A673 (cell line): Measurements from ENCODE around the gene UNC13B. TPM values are rescaled to one million over a fixed set of nuclear protein-coding genes. Genes with fewer than 3 reads are reported as not detected.

ENCODE experiments used
- BruUV-seq: library from RNA; stranded (reverse); fragments of 400-500 nt; replicated peaks from 2 replicates; lab custom pipeline; 2021; lab: Mats Ljungman, UMichigan
- CTCF ChIA-PET: fragments of 300-600 bp; sonication (Branson Sonifier 250); formaldehyde crosslinking; loops from one replicate; lab custom pipeline; 2022; ENCODE audit warnings: antibody characterized with exemption; lab: Charles Lee
- POLR2A ChIA-PET: fragments of 300-600 bp; sonication (Branson Sonifier 250); formaldehyde crosslinking; loops from one replicate; lab custom pipeline; 2022; ENCODE audit warnings: antibody characterized with exemption; ENCODE audit not compliant: low non-redundant PET; lab: Charles Lee
- DNase-seq: peaks from one replicate; pipeline ENCODE4 v3.0.0-alpha.2; 2015; ENCODE audit warnings: low spot score
- H3K27ac ChIP-seq: fragments of 200-600 bp; sonication (generic); 2 replicates; pipeline ENCODE4 v1.5.1; 2016; ENCODE audit warnings: mixed run types, low read depth, mild to moderate bottlenecking, mixed read lengths, antibody characterized with exemption, low read length; ENCODE audit not compliant: poor library complexity, severe bottlenecking
- H3K27me3 ChIP-seq: fragments of 200-600 bp; sonication (generic); replicated peaks from 2 replicates; pipeline ENCODE4 v1.6.1; 2017; ENCODE audit warnings: mixed run types, low read depth, mild to moderate bottlenecking, mixed read lengths, antibody characterized with exemption, low read length; ENCODE audit not compliant: insufficient read depth, poor library complexity
- H3K36me3 ChIP-seq: fragments of 200-600 bp; sonication (generic); 2 replicates; pipeline ENCODE4 v1.6.1; 2016; ENCODE audit warnings: mixed run types, mild to moderate bottlenecking, mixed read lengths, antibody characterized with exemption, low read length; ENCODE audit not compliant: insufficient read depth, poor library complexity, severe bottlenecking
- H3K4me1 ChIP-seq: fragments of 200-600 bp; sonication (generic); 2 replicates; pipeline ENCODE4 v1.6.1; 2017; ENCODE audit warnings: mixed run types, mild to moderate bottlenecking, mixed read lengths, antibody characterized with exemption, low read length; ENCODE audit not compliant: insufficient read depth, poor library complexity, severe bottlenecking
- H3K4me3 ChIP-seq: fragments of 200-600 bp; sonication (generic); 2 replicates; pipeline ENCODE4 v1.5.1; 2016; ENCODE audit warnings: low read depth, mixed run types, mild to moderate bottlenecking, mixed read lengths, low read length; ENCODE audit not compliant: poor library complexity, severe bottlenecking
- H3K9me3 ChIP-seq: fragments of 200-600 bp; sonication (generic); 2 replicates; pipeline ENCODE4 v1.6.1; 2016; ENCODE audit warnings: mixed run types, low read depth, mild to moderate bottlenecking, mixed read lengths, antibody characterized with exemption, low read length; ENCODE audit not compliant: poor library complexity, severe bottlenecking
- CTCF ChIP-seq: fragments of 300-800, 200-600 bp; sonication (generic); conservative IDR thresholded peaks from 2 replicates; pipeline ENCODE4 v1.5.1; 2017; ENCODE audit warnings: low read depth, mild to moderate bottlenecking, antibody characterized with exemption, low read length, moderate library complexity, mixed read lengths
- EZH2 ChIP-seq: fragments of 200-600 bp; sonication (generic); IDR thresholded peaks from 2 replicates; pipeline ENCODE4 v1.6.1; 2017; ENCODE audit warnings: borderline replicate concordance, low read depth, mild to moderate bottlenecking, mixed read lengths, antibody characterized with exemption, low read length; ENCODE audit not compliant: poor library complexity, severe bottlenecking
- intact Hi-C: fragments of 100-400 bp; cut with micrococcal nuclease; formaldehyde crosslinking; loops from one replicate; pipeline ENCODE4 v1.10.0; 2022; ENCODE audit not compliant: unreplicated experiment
- total RNA-seq: library from RNA; stranded (reverse); gene quantifications from 2 replicates; pipeline ENCODE4 v1.2.3, GENCODE V29; 2021

Gene UNC13B
- total RNA-seq, 1 experiment from 2014 or later: 19.8 TPM

- TF ChIP-seq CTCF (no peak), EZH2 (no peak)
- no peak for DNase-seq
- no peaks in the 10 kb centered on the region for H3K27me3 ChIP-seq
- intact Hi-C loops: no loop called here
- H3K36me3 ChIP-seq: no peaks in the 10 kb centered on the region
- H3K27ac ChIP-seq: no peak overlapping the region
- ChIA-PET CTCF (no interaction called here), POLR2A (no interaction called here)
- H3K9me3 ChIP-seq: no peaks in the 10 kb centered on the region
- H3K4me1 ChIP-seq: peaks cover 5% of the 10 kb centered on the region
- H3K4me3 ChIP-seq: no peak overlapping the region
- BruUV-seq: no TSS peak
Measured at GRCh38 chr9:35311891-35312639, 150.3 kb downstream of the UNC13B start.

GRCh38 chr9:35313460-35313859 lies 151.7 kb downstream of the UNC13B start:
- Histone ChIP-seq H3K4me3 (no peak overlapping the region), H3K27ac (no peak overlapping the region), H3K9me3 (no peaks in the 10 kb centered on the region), H3K36me3 (no peaks in the 10 kb centered on the region), H3K4me1 (peaks cover 5% of the 10 kb centered on the region), H3K27me3 (no peaks in the 10 kb centered on the region)
- BruUV-seq: no TSS peak
- CTCF ChIA-PET: interaction anchor here (0.6 kb wide), 1 partner anchor 197 kb away, joined by 3 read pairs; no protein-coding TSS in a partner anchor
- TF ChIP-seq CTCF (no peak), EZH2 (no peak)
- no peak for DNase-seq
- POLR2A ChIA-PET: no interaction called here
- intact Hi-C loops: no loop called here

- no peaks in the 10 kb centered on the region for H3K9me3 ChIP-seq
- no peaks in the 10 kb centered on the region for H3K27me3 ChIP-seq
- ChIA-PET CTCF (interaction anchor here (0.6 kb wide), 1 partner anchor 197 kb away, joined by 3 read pairs; no protein-coding TSS in a partner anchor), POLR2A (no interaction called here)
- DNase-seq: peak; percentile 7
- H3K4me3 ChIP-seq: no peak overlapping the region
- no peak for TF ChIP-seq EZH2
- TF ChIP-seq CTCF: no peak
- peaks cover 3% of the 10 kb centered on the region for H3K4me1 ChIP-seq
- no TSS peak for BruUV-seq
- no peaks in the 10 kb centered on the region for H3K36me3 ChIP-seq
- no peak overlapping the region for H3K27ac ChIP-seq
- intact Hi-C loops: no loop called here
Measured at GRCh38 chr9:35313916-35314315, 152.1 kb downstream of the UNC13B start.
